Mesendoderm (in vitro differentiated cells): ENCODE data around the gene PEPD.

Experiments
- DNase-seq: peaks from one replicate; pipeline ENCODE4 v3.0.0; 2013
- H2AK5ac ChIP-seq: 2 replicates; pipeline ENCODE4 v1.6.1; 2013; ENCODE audit warnings: low read length, inconsistent platforms
- H2BK120ac ChIP-seq: 2 replicates; pipeline ENCODE4 v1.6.1; 2013; ENCODE audit warnings: low read depth, mild to moderate bottlenecking, low read length, moderate library complexity, mixed read lengths
- H2BK15ac ChIP-seq: replicated peaks from 2 replicates; pipeline ENCODE4 v1.6.1; 2013; ENCODE audit warnings: low read depth, mild to moderate bottlenecking, moderate library complexity
- H2BK5ac ChIP-seq: 2 replicates; pipeline ENCODE4 v1.6.1; 2013; ENCODE audit warnings: low read length, inconsistent platforms
- H3K18ac ChIP-seq: 2 replicates; pipeline ENCODE4 v1.6.1; 2013; ENCODE audit warnings: mild to moderate bottlenecking, low read length, mixed read lengths
- H3K23ac ChIP-seq: one replicate; pipeline ENCODE4 v1.6.1; 2013; ENCODE audit warnings: low read length
- H3K27ac ChIP-seq: 2 replicates; pipeline ENCODE4 v1.5.1; 2013; ENCODE audit warnings: low read depth, mild to moderate bottlenecking, inconsistent platforms, low read length, moderate library complexity
- H3K27me3 ChIP-seq: 2 replicates; pipeline ENCODE4 v1.6.1; 2013; ENCODE audit warnings: low read length, control low read depth, mild to moderate bottlenecking, inconsistent platforms; ENCODE audit not compliant: insufficient read depth, poor library complexity
- H3K36me3 ChIP-seq: 2 replicates; pipeline ENCODE4 v1.6.1; 2013; ENCODE audit warnings: low read length, inconsistent platforms; ENCODE audit not compliant: control insufficient read depth, insufficient read depth
- H3K4ac ChIP-seq: one replicate; pipeline ENCODE4 v1.6.1; 2013; ENCODE audit warnings: low read depth, mild to moderate bottlenecking, low read length, moderate library complexity
- H3K4me1 ChIP-seq: 2 replicates; pipeline ENCODE4 v1.6.1; 2013; ENCODE audit warnings: low read depth, low read length, inconsistent platforms; ENCODE audit not compliant: control insufficient read depth
- H3K4me2 ChIP-seq: 2 replicates; pipeline ENCODE4 v1.6.1; 2013; ENCODE audit warnings: low read length
- H3K4me3 ChIP-seq: 2 replicates; pipeline ENCODE4 v1.5.1; 2013; ENCODE audit warnings: mild to moderate bottlenecking, low read length
- H3K56ac ChIP-seq: one replicate; pipeline ENCODE4 v1.6.1; 2013; ENCODE audit warnings: low read length
- H3K79me1 ChIP-seq: 2 replicates; pipeline ENCODE4 v1.6.1; 2013; ENCODE audit warnings: low read length, inconsistent platforms
- H3K79me2 ChIP-seq: 2 replicates; pipeline ENCODE4 v1.6.1; 2013; ENCODE audit warnings: mild to moderate bottlenecking, low read length; ENCODE audit not compliant: control insufficient read depth, insufficient read depth
- H3K9ac ChIP-seq: 2 replicates; pipeline ENCODE4 v1.6.1; 2013; ENCODE audit warnings: low read length, inconsistent platforms
- H4K5ac ChIP-seq: one replicate; pipeline ENCODE4 v1.6.1; 2013; ENCODE audit warnings: low read length
- H4K8ac ChIP-seq: one replicate; pipeline ENCODE4 v1.6.1; 2013; ENCODE audit warnings: low read depth, mild to moderate bottlenecking, control low read depth, low read length, moderate library complexity
- WGBS: extraction: QIAGEN DNeasy Blood & Tissue Kit; methylation state at CpG from one replicate; pipeline ENCODE4 v1.1.7; 2013; ENCODE audit warnings: low lambda C conversion rate, missing lambda C conversion rate; ENCODE audit not compliant: insufficient coverage; ENCODE audit errors: extremely low coverage; 5-methylcytosine and 5-hydroxymethylcytosine counted together

The PEPD gene

GRCh38 chr19:33365691-33366090, 155.9 kb downstream of the PEPD start:
- no peak overlapping the region for H3K27ac ChIP-seq
- H3K4me1 ChIP-seq: no peaks in the 10 kb centered on the region
- H3K36me3 ChIP-seq: no peaks in the 10 kb centered on the region
- H2BK5ac ChIP-seq: no peak overlapping the region
- no peak overlapping the region for H2BK15ac ChIP-seq
- no CpG with 5 or more reads among the region's 7 CpGs for WGBS
- DNase-seq: no peak
- H3K18ac ChIP-seq: no peak overlapping the region
- H3K27me3 ChIP-seq: no peaks in the 10 kb centered on the region
- H2BK120ac ChIP-seq: no peak overlapping the region
- H3K4me2 ChIP-seq: no peak overlapping the region
- H4K8ac ChIP-seq: no peak overlapping the region
- no peak overlapping the region for H3K23ac ChIP-seq
- H3K79me2 ChIP-seq: no peaks in the 10 kb centered on the region
- H3K56ac ChIP-seq: no peak overlapping the region
- H3K9ac ChIP-seq: no peak overlapping the region
- no peak overlapping the region for H3K4me3 ChIP-seq
- no peak overlapping the region for H4K5ac ChIP-seq
- H3K4ac ChIP-seq: no peak overlapping the region
- no peaks in the 10 kb centered on the region for H3K79me1 ChIP-seq
- H2AK5ac ChIP-seq: no peak overlapping the region

- no peaks in the 10 kb centered on the region for H3K79me1 ChIP-seq
- H3K27ac ChIP-seq: no peak overlapping the region
- H3K56ac ChIP-seq: no peak overlapping the region
- H3K23ac ChIP-seq: no peak overlapping the region
- no CpG with 5 or more reads among the region's 5 CpGs for WGBS
- H4K5ac ChIP-seq: no peak overlapping the region
- no peaks in the 10 kb centered on the region for H3K4me1 ChIP-seq
- H4K8ac ChIP-seq: no peak overlapping the region
- no peak overlapping the region for H3K4me2 ChIP-seq
- no peak overlapping the region for H3K4me3 ChIP-seq
- no peak overlapping the region for H2BK5ac ChIP-seq
- H2BK120ac ChIP-seq: no peak overlapping the region
- no peak overlapping the region for H3K4ac ChIP-seq
- no peaks in the 10 kb centered on the region for H3K36me3 ChIP-seq
- no peak overlapping the region for H2BK15ac ChIP-seq
- H3K18ac ChIP-seq: no peak overlapping the region
- no peak for DNase-seq
- no peak overlapping the region for H3K9ac ChIP-seq
- H3K79me2 ChIP-seq: no peaks in the 10 kb centered on the region
- no peak overlapping the region for H2AK5ac ChIP-seq
- H3K27me3 ChIP-seq: no peaks in the 10 kb centered on the region
Measured at GRCh38 chr19:33363476-33363875, 158.1 kb downstream of the PEPD start.

GRCh38 chr19:33362508-33363228, 158.9 kb downstream of the PEPD start:
- H2BK120ac ChIP-seq: no peak overlapping the region
- H4K8ac ChIP-seq: no peak overlapping the region
- no peaks in the 10 kb centered on the region for H3K4me1 ChIP-seq
- no peak overlapping the region for H3K56ac ChIP-seq
- H3K18ac ChIP-seq: no peak overlapping the region
- no peak overlapping the region for H4K5ac ChIP-seq
- WGBS: no CpG with 5 or more reads among the region's 6 CpGs
- H2BK15ac ChIP-seq: no peak overlapping the region
- no peaks in the 10 kb centered on the region for H3K79me2 ChIP-seq
- no peaks in the 10 kb centered on the region for H3K36me3 ChIP-seq
- no peak for DNase-seq
- no peak overlapping the region for H3K4ac ChIP-seq
- no peak overlapping the region for H2BK5ac ChIP-seq
- H3K9ac ChIP-seq: no peak overlapping the region
- H3K23ac ChIP-seq: no peak overlapping the region
- no peak overlapping the region for H3K4me2 ChIP-seq
- H3K27me3 ChIP-seq: no peaks in the 10 kb centered on the region
- no peak overlapping the region for H2AK5ac ChIP-seq
- H3K27ac ChIP-seq: no peak overlapping the region
- H3K4me3 ChIP-seq: no peak overlapping the region
- no peaks in the 10 kb centered on the region for H3K79me1 ChIP-seq

GRCh38 chr19:33359581-33359980, 162.0 kb downstream of the PEPD start:
- Histone ChIP-seq H4K5ac (no peak overlapping the region), H3K36me3 (no peaks in the 10 kb centered on the region), H3K56ac (no peak overlapping the region), H3K4me3 (no peak overlapping the region), H3K4ac (no peak overlapping the region), H3K27ac (no peak overlapping the region), H3K79me1 (no peaks in the 10 kb centered on the region), H3K18ac (no peak overlapping the region), H4K8ac (no peak overlapping the region), H3K79me2 (no peaks in the 10 kb centered on the region), H2AK5ac (no peak overlapping the region), H3K27me3 (no peaks in the 10 kb centered on the region), H3K23ac (no peak overlapping the region), H3K9ac (no peak overlapping the region), H3K4me2 (no peak overlapping the region), H2BK15ac (no peak overlapping the region), H3K4me1 (no peaks in the 10 kb centered on the region), H2BK120ac (no peak overlapping the region), H2BK5ac (no peak overlapping the region)
- WGBS: no CpG with 5 or more reads among the region's 3 CpGs
- no peak for DNase-seq

- no peak overlapping the region for H2BK15ac ChIP-seq
- H4K5ac ChIP-seq: no peak overlapping the region
- no peak for DNase-seq
- no peak overlapping the region for H3K4me2 ChIP-seq
- H3K4me3 ChIP-seq: no peak overlapping the region
- H3K36me3 ChIP-seq: no peaks in the 10 kb centered on the region
- H3K79me2 ChIP-seq: no peaks in the 10 kb centered on the region
- no peak overlapping the region for H3K9ac ChIP-seq
- H2AK5ac ChIP-seq: no peak overlapping the region
- no CpG with 5 or more reads among the region's 6 CpGs for WGBS
- H4K8ac ChIP-seq: no peak overlapping the region
- no peaks in the 10 kb centered on the region for H3K79me1 ChIP-seq
- H3K18ac ChIP-seq: no peak overlapping the region
- H2BK5ac ChIP-seq: no peak overlapping the region
- H3K4me1 ChIP-seq: no peaks in the 10 kb centered on the region
- no peak overlapping the region for H3K23ac ChIP-seq
- H3K27me3 ChIP-seq: no peaks in the 10 kb centered on the region
- no peak overlapping the region for H2BK120ac ChIP-seq
- H3K56ac ChIP-seq: no peak overlapping the region
- no peak overlapping the region for H3K4ac ChIP-seq
- H3K27ac ChIP-seq: no peak overlapping the region
Measured at GRCh38 chr19:33358408-33358807, 163.2 kb downstream of the PEPD start.

GRCh38 chr19:33357556-33357955, 164.0 kb downstream of the PEPD start:
- H3K79me2 ChIP-seq: no peaks in the 10 kb centered on the region
- H3K4me3 ChIP-seq: no peak overlapping the region
- no peaks in the 10 kb centered on the region for H3K27me3 ChIP-seq
- no peak overlapping the region for H2BK120ac ChIP-seq
- WGBS: no CpG with 5 or more reads among the region's 1 CpG
- no peak overlapping the region for H3K4me2 ChIP-seq
- H4K8ac ChIP-seq: no peak overlapping the region
- no peak overlapping the region for H2BK15ac ChIP-seq
- no peaks in the 10 kb centered on the region for H3K4me1 ChIP-seq
- H3K4ac ChIP-seq: no peak overlapping the region
- DNase-seq: no peak
- no peak overlapping the region for H3K18ac ChIP-seq
- H3K79me1 ChIP-seq: no peaks in the 10 kb centered on the region
- no peak overlapping the region for H3K23ac ChIP-seq
- H3K56ac ChIP-seq: no peak overlapping the region
- no peak overlapping the region for H3K9ac ChIP-seq
- no peak overlapping the region for H3K27ac ChIP-seq
- no peaks in the 10 kb centered on the region for H3K36me3 ChIP-seq
- H2BK5ac ChIP-seq: no peak overlapping the region
- no peak overlapping the region for H2AK5ac ChIP-seq
- no peak overlapping the region for H4K5ac ChIP-seq
